ENCODE data around the gene CATSPERB. TPM values are rescaled to one million over a fixed set of nuclear protein-coding genes. Genes with fewer than 3 reads are reported as not detected.

The CATSPERB gene
- total and polyA plus RNA-seq, 2 donors (not counting 3 experiments of a cell fraction or from before 2014, with no cell fraction given): not detected

- dilution Hi-C loops (cut with MboI; ENCODE audit: extremely low pct_ligation_motif_present, low sequenced_read_pairs): no loop called here
- no TSS peak for BruUV-seq (replicated peaks)
These were observed 18.8 kb upstream of the CATSPERB start for GRCh38 chr14:91750634-91751198.

More at GRCh38 chr14:91750634-91751198, 18.8 kb upstream of the CATSPERB start:
- no peak for FAIRE-seq
- Histone ChIP-seq H3K27ac (ENCODE audit: insufficient read depth, low read depth, low read length) (no peak overlapping the region), H3K79me2 (ENCODE audit: control insufficient read depth, insufficient read depth, low read length) (no peaks in the 10 kb centered on the region), H2AFZ (ENCODE audit: low read depth, low read length) (no peak overlapping the region), H3K4me3 (replicated peaks in 1 of 3; ENCODE audit: insufficient read depth in 1 of 3, low read depth in 1 of 3, low read length in 3 of 3) (no peak overlapping the region), H3K36me3 (ENCODE audit: control insufficient read depth in 2 of 2, extremely low read depth in 1 of 2, insufficient read depth in 2 of 2, low read length in 2 of 2) (no peaks in the 10 kb centered on the region), H3K9ac (replicated peaks; ENCODE audit: extremely low read depth, insufficient read depth, low read length) (no peak overlapping the region), H3K4me2 (ENCODE audit: insufficient read depth, low read length) (no peak overlapping the region), H3K4me1 (ENCODE audit: control insufficient read depth, extremely low read depth, insufficient read depth, low read length) (no peaks in the 10 kb centered on the region), H3K27me3 (ENCODE audit: control insufficient read depth in 2 of 2, insufficient read depth in 2 of 2, low read length in 2 of 2) (peaks cover 0 to 7% of the 10 kb centered on the region in 2 experiments), H3K9me1 (replicated peaks; ENCODE audit: control insufficient read depth, extremely low read depth, insufficient read depth, low read length) (no peaks in the 10 kb centered on the region), H3K9me3 (replicated peaks; ENCODE audit: control insufficient read depth, insufficient read depth, low read length) (no peaks in the 10 kb centered on the region), H4K20me1 (replicated peaks; ENCODE audit: control insufficient read depth, extremely low read depth, insufficient read depth, low read length) (no peaks in the 10 kb centered on the region)
- ChIA-PET CTCF (no interaction called here), POLR2A (no interaction called here)
- DNase-seq (ENCODE audit: low read depth, low spot score): no peak
- intact Hi-C loops (cut with micrococcal nuclease): no loop called here
- TF ChIP-seq EZH2 (IDR thresholded peaks at IDR 0.05; ENCODE audit: borderline replicate concordance, low read depth, low read length, severe bottlenecking): no peak
- TF ChIP-seq JUN (IDR thresholded peaks at IDR 0.05; ENCODE audit: borderline replicate concordance, insufficient read depth, insufficient read length, low read depth): no peak
- TF ChIP-seq GATA2 (IDR thresholded peaks at IDR 0.05; ENCODE audit: insufficient read depth, insufficient read length, low read depth, low read length): no peak
- no peak for TF ChIP-seq MAX (IDR thresholded peaks at IDR 0.05; ENCODE audit: insufficient read depth, insufficient read length)
- no peak for TF ChIP-seq FOS (IDR thresholded peaks at IDR 0.05; ENCODE audit: borderline replicate concordance, insufficient read depth, low read length)
- no peak for TF ChIP-seq POLR2AphosphoS5 (IDR thresholded peaks at IDR 0.05; ENCODE audit: insufficient read depth, low read depth, low read length)
- TF ChIP-seq CTCF (IDR thresholded peaks at IDR 0.05; ENCODE audit: extremely low read depth in 1 of 2, insufficient read depth in 1 of 2, low read depth in 1 of 2, low read length in 2 of 2): no peak
- TF ChIP-seq POLR2A (IDR thresholded peaks at IDR 0.05; ENCODE audit: low read depth, low read length): no peak
- TF ChIP-seq MYC (IDR thresholded peaks at IDR 0.05; ENCODE audit: low read depth, low read length): no peak

Measured in endothelial cell of umbilical vein (primary cell).